Cerebellar nuclear complex (tissue), 1 donor: Measurements from ENCODE around the gene SLC35F6.

Experiments used
- DNase-seq, 2 experiments: peaks; one replicate each; lab custom pipeline; 2025; lab: John Stamatoyannopoulos, UW

The SLC35F6 gene

GRCh38 chr2:26822877-26823276 is 58.8 kb downstream of the SLC35F6 start:
- no peak for DNase-seq
